Measurements from ENCODE around the gene CASP10.
"Not testable (repeated sequence)": the region's sequence is repeated elsewhere in the genome, so short reads cannot be mapped to it uniquely, and the experiment has no call there.

Gene CASP10

DNA sequence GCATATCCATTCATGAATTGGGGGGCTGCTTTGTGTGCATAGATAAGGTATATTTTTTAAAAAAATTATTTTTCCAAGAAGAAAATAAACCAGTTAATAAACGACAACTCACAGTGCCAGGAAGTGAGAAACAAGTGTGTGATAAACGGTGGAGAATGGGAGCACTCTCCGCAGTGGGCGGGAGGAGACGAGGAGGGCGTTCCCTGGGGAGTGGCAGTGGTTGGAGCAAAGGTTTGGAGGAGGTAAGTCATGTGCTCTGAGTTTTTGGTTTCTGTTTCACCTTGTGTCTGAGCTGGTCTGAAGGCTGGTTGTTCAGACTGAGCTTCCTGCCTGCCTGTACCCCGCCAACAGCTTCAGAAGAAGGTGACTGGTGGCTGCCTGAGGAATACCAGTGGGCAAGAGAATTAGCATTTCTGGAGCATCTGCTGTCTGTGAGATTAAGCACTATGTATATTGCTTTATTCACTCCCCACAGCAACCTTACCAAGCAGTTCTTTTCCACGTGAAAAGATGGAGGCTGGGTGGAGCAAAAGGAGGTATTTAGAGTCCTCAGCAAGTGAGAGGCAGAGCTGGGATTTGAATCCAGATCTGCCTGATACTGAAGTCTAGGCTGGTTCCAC lies 50.4 kb downstream of the CASP10 start:
- DNase-seq (ENCODE audit: low spot score): peak; percentile 92

DNA sequence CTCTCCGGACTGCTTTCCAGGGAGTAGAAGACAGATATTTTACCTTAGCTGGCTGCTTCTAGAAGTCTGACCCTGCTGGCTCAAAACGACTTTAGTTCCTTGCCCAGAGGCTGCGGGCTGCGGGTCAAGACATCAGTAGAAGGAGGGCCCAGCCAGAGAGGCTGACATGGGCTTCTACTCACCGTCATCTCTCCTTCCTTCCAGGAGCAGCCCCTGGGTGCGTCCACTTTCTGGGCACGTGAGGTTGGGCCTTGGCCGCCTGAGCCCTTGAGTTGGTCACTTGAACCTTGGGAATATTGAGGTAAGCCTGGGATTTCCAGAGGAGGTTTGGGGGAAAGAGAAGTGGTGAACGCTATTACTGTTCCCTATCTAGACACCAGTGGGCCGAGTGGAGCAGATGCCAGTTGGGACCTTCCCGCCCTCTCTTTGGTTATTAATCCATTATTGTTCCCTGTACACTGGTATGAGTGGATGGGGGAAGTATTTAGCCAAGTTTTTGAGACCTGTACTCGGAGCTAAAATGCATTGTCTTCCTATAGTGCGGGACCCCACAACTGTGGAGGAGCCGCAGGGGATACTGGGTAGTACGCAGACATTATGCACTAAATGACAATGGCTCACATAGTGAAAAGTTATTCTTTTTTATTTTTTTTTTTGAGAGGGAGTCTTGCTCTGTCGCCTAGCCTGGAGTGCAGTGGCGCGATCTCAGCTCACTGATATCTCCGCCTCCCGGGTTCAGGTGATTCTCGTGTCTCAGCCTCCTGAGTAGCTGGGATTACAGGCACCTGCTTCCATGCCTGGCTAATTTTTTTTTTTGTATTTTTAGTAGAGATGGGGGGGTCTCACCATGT lies 51.1 kb downstream of the CASP10 start:
- DNase-seq (ENCODE audit: low spot score): no peak

DNA sequence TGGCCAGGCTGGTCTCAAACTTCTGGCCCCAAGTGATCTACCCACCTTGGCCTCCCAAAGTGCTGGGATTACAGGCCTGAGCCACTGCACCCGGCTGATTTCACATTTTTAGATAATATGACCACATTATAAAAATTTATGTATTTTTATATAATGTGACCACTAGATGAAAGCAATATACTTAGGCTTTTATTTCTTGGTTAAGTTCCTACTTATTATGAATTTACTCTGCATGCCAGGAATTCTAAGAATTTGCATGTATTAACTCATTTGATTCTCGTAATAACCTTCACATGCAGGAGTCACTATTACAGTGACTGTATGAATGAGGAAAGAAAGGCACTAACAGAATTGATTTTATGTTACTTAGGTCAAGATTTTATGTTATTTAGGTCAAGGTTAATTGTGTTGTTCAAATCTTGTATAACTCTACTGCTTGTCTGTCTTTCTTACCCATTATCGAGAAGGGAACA lies 51.8 kb downstream of the CASP10 start:
- DNase-seq (ENCODE audit: low spot score): no peak

DNA sequence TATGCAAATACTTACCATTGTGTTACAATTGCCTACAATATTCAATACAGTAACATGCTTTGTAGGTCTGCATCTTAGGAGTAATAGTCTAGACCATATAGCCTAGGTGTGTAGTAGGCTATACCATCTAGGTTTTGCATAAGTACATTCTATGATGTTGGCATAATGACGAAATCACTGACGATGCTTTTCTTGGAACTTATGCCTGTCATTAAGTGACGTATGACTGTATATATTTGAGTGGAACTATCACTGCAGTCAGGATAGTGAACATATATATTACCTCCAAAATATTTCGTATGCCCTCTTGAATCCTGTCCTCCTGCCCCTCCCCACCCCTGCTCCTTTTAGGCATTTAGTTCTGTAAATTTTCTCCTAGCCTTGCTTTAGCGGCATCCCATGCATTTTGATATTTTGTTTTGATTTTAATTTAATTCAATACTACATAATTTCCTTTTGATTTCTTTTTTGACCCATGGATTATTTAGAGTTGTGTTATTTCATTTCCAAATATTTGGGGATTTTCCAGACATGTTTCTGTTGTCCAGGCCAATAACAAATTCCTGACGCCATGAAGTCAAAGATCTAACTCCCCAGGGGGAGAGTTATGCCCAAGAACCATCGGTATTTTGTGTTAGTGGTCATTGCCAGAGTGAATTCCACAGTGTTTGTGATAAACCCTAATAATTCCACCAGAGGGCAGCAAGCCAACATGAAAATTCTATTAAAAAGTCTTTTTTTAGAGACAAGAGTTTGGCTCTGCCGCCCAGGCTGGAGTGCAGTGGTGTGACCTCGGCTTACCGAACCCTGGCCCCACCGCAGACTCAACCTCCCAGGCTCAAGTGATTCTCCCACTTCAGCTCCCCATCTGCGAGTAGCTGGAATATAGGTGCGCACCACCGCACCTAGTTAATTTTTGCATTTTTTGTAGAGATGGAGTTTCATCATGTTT lies 53.2 kb downstream of the CASP10 start:
- peak; percentile 64 for DNase-seq (ENCODE audit: low spot score)

DNA sequence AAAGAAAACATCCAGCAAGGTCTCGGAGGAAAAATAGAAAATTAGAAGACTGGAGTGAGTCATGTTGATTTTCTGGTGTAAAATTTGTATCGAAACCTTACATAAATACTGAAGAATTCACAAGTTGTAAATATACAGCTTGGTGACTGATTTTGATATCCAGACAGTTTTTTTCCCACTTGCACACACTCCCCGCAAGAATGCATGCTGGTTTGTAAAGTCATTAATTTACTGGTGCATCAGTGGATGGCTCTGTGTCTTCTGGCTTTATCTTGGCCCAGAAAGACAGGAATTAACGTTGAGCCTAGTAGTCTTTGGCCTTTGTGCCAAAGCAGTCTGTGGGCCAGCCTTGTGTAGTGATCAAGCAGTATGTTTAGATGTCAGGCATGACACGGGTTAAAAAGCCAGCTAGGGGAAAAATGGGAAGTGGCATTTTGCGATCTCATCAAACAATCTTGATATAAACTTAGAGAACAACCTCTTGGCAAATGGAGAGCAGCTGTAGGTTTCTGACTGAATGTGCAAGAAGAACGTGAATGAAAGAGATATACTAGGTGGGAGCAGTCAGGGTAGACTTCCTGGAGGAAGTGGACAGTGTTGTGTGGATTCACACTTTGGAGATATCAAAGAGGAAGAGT lies 54.7 kb downstream of the CASP10 start:
- no peak for DNase-seq (ENCODE audit: low spot score)

DNA sequence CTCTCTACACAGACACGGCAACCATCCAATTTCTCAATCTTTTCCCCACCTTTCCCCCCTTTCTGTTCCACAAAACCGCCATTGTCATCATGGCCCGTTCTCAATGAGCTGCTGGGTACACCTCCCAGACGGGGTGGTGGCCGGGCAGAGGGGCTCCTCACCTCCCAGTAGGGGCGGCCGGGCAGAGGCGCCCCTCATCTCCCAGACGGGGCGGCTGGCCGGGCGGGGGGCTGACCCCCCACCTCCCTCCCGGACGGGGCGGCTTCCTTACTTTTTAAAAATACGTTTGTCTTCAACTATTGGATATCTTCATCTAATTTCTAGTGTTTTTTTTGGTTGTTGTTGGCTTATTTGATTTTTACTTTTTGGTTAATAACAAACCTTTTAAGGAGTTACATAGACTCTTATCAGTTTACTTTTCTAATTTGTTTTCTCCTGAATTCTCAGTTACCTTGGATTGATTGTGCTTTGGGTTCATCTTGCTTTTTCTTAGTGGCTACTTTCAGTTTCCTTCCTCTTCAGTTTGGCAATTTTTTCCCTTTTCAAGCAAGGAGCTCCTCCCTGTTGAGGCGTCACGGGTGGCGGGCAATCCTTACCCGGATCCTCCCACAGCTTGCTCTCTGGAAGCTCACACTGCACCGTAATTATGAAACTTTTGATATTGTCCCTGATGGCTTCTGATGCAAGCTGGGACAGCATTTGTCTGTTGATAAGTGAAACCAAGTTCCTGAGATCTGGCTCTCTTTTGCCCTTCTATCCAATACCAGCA lies 56.4 kb downstream of the CASP10 start:
- DNase-seq (ENCODE audit: low spot score): not testable (repeated sequence)

DNA sequence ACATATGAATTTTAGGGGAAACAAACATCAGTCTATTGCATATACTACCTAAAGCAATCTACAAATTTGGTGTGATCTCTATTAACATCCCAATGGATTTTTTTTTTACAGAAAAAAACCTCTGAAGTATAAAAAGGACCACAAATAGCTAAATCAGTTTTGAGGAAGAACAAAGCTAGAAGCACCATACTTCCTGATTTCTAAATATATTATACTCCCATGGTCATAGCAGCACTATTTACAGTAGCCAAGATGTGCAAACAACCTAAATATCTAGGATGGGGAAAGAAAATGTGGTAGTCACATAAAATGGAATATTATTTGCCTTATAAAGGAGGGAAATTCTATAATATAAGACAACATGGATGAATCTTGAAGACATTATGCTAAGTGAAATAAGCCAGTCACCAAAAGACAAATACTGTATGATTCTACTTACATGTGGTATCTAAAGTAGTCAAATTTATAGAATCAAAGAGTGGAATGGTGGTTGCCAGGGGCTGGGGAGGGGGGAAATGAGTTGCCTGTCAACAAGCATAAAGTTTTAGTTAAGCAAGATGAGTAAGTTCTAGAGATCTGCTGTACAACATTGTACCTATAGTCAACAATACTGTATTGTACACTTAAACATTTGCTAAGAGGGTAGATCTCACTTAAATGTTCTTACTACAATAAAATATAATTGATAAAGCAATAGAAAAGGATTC lies 59.8 kb downstream of the CASP10 start:
- no peak for DNase-seq (ENCODE audit: low spot score)

DNA sequence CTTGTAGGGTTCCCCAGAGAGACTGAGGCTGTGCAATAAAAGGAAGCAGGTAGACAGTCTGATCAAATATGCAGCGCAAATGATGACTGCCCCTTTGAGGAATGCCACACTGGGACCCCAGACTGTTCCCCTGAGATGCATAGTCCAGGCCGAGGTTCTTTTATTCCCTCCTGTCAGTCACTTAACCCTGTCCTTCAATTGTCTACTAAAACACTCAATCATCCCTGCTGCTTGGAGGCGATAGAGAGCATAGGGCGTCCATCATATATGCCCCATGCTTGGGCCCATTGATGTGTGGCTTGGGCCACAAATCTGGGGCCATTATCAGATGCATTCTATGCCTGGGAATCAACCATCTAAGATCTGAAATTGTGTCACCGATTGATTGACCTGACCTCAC lies 61.9 kb downstream of the CASP10 start:
- no peak for DNase-seq (ENCODE audit: low spot score)

DNA sequence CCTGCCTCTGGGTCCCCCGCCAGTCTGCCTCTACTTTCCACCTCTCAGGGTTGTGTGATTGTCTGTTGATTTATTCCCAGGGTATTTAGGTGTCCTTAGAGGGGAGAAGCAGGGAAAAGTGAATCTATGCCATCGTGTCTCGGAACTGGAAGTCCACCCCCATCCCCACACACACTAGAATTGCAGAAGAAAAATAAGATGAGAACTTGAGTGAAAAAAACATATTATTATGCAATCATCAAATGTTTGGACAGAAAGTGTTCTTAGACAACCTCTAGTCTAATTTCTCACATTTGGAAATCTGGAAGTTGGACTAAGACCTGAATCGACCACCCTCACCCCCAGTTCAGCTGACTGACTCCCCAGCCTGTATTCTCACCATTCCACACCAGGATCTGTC lies 63.3 kb downstream of the CASP10 start:
- DNase-seq (ENCODE audit: low spot score): no peak

DNA sequence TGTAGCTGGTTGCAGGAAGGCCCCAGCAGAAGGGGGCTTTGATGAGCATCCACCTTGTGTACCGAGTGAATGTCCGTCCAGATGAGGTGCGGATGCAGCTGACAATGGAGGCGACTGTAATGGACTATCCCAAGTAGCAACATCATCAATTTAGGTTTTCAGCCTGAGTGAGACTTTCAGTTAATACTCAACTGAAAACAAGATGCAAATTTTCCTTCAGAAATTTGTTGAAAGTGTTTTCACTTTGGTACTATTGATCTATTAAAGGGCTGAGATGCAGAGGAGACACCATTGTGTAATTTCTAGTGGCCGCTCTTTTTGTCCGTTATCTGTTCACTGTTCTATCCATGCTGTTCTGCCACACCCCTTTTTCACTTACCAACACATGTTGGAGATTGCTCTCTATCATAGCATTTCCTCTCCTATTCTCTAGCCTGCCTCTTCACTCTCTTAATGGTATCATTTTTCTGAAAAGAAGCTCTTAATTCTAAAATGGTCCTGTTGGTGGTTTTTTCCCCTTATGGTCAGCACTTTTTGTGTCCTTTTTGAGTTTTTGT lies 65.4 kb downstream of the CASP10 start:
- DNase-seq (ENCODE audit: low spot score): no peak

DNA sequence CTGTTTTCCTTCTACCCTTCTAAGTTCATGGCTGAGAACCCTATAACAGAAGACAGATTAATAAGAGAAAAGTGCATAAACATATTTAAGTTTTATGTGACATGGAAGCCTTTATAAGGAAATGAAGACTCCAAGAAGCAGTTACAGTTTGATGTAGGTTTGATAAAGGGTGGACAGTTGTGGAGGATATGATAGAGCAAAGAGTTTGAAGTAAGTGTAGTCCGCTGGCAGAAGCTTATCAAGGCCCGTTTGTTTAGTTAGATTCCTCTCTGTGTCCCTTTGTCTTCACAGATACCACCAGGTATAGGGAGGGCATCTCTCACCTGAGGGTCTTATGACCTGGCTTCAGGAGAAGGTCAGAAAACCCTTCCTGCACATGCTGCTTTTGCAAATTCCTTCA lies 66.9 kb downstream of the CASP10 start:
- no peak for DNase-seq (ENCODE audit: low spot score)

DNA sequence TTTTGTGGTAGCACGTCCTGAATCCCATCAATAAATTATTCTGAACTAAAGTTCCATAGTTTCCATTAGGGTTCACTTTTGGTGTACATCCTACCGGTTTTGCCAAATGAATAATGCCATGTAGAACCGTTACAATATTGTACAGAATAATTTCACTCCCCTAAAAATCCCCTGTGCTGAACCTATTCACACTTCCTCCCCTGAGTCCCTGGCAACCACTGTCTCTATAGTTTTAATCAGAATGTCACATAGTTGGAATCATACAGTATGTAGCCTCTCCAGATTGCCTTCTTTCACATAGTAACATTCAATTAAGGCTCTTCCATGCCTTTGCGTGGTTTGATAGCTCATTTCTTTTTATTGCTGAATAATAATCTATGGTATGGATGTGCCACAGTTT lies 67.8 kb downstream of the CASP10 start:
- no peak for DNase-seq (ENCODE audit: low spot score)

DNA sequence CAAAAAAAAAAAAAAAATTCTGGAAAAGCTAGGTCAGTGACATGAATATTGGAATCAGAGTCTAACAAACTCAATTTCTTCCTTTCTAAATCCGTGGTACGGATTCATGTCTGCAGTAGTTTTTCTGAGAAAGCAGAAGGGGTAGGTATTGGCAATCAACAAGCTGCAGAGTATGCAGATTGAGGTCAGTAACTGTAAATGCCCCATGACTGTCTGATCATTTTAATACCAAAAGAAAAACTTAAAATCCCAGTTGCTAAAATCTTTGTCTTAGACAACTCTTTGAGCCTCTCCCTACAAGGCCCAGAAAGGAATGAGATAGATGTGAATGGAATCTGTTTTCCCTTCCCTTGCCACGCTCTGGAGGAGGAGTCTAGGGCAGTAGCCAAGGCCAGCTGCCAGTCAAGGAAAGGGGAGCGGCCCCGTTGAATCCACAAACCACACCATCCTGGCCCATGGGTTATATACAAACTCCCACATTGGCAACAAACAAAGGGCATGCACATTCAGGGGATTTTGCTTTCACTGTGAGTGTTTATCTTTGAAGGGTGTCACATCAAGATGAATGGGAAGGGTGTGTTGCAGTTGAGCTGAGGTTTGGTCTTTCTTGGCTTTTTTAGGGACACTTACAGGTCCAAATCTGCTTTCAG lies 71.3 kb downstream of the CASP10 start:
- no peak for DNase-seq (ENCODE audit: low spot score)

DNA sequence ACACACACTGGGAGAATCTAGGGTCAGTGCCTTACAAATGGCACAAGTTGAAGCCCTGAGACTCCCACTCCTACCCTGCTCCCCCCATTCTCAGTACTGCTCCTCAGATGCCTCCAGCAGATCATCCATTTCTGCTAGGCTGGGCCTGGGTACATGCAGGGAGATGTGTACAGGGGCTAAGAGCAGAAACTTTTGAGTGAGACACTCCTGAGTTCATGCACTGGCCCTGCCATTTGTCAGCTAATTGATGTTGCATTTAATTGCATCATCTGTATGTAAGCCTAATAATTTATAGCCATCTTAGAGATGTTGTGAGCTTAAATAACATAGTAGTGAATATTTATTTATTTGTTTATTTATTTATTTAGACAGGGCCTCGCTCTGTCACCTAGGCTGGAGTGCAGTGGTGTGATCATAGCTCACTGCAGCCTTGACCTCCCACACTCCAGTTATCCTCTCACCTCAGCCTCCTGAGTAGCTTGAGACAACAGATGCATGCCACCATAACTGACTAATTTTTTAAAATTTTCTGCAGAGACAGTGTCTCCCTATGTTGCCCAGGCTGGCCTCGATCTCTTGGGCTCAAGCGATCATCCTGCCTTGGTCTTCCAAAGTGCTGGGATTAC lies 72.6 kb downstream of the CASP10 start:
- no peak for DNase-seq (ENCODE audit: low spot score)

DNA sequence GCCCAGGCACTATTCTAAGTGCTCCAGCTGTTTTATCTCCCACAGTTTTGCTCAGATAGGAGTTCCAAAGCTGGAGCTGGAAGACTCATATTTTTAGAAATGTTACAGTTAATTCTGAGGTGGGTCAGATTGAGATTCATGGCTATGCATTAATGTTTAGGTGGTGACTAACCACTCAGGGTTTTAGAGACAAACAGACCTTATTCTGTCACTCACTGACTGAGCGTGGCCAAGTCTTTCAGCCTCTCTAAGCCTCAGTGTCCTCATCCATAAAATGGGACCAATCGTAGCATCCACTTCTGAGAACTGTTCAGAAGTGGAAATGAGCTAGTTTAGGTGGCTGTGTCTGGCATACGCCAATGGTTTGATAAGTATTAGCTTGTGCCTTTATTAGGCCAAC lies 73.1 kb downstream of the CASP10 start:
- DNase-seq (ENCODE audit: low spot score): no peak

DNA sequence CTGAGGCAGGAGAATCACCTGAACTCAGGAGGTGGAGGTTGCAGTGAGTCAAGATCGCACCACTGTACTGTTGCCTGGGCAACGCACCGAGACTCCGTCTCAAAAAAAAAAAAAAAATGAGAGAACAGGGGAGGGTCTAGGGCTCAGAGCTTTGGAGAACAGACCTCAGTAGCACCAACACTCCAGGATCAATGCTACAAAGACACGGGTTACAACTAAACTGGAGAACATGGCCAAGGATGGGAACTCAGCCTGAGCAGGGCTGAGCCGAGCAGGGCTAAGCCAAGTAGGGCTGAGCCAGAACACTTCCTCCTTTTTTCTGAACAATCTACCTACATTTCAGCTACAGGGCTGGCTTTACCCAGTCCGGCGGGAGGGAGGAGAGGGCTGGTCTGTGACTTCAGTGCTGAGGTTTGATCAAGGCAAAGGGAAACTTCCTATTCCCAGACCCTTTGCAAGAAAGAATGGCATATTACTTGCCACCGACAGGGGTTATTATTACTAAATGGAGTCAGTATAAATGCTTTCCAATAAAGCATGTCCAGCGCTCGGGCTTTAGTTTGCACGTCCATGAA lies 74.5 kb downstream of the CASP10 start:
- peak; percentile 26 for DNase-seq (ENCODE audit: low spot score)

DNA sequence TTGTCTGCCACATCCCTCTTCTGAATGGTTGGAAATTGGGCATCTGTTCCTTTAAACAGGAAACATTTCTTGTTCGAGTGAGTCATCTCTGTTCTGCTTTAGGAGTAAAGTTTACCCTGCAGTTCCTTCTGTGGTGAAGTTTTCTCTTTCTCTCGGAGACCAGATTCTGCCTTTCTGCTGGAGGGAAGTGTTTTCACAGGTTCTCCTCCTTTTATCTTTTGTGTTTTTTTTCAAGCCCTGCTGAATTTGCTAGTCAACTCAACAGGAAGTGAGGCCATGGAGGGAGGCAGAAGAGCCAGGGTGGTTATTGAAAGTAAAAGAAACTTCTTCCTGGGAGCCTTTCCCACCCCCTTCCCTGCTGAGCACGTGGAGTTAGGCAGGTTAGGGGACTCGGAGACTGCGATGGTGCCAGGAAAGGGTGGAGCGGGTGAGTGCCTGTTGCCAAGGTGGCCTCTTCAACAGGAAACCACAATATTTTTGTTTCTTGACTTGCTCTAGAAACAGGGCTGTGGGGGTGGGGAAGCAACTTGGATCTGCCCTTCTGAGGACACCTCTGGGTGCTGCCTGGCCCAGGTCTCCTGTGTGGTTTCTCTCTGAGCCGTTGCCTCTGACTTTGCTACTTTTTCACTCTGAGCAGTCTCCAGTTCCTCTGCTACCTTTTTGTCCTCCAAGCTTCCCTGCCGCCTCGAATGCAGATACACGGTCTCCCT lies 75.2 kb downstream of the CASP10 start:
- DNase-seq (ENCODE audit: low spot score): peak; percentile 73

All from COLO829 (cell line).